ENCODE data around the gene ZDHHC8.

Gene ZDHHC8

GRCh38 chr22:20131597-20131858 lies at the start of gene ZDHHC8:
Gene ZDHHC8, plus strand, starts transcription at chr22:20131804. Its CDS starts 144 bp downstream, at chr22:20131948.
- ChIA-PET CTCF (no interaction called here), POLR2A (no interaction called here)
- no peak for TF ChIP-seq CTCF (IDR thresholded peaks at IDR 0.05; ENCODE audit: control extremely low read depth, extremely low read depth, low read depth, missing control alignments)
- peak; percentile 79 for DNase-seq (ENCODE audit: extremely low spot score)

- no peak for DNase-seq (ENCODE audit: extremely low spot score)
- ChIA-PET POLR2A (no interaction called here), CTCF (interaction anchor here (1.8 kb wide), 1 partner anchor 10 kb away, joined by 4 read pairs; no protein-coding TSS in a partner anchor)
Measured at GRCh38 chr22:20083157-20083890, 48.3 kb upstream of the ZDHHC8 start.

GRCh38 chr22:20083891-20084546 lies 47.6 kb upstream of the ZDHHC8 start:
- DNase-seq (ENCODE audit: extremely low spot score), result no peak
- CTCF ChIA-PET, result no interaction called here
- TF ChIP-seq CTCF (IDR thresholded peaks at IDR 0.05; ENCODE audit: control extremely low read depth, extremely low read depth, low read depth, missing control alignments), result no peak
- POLR2A ChIA-PET, result no interaction called here

More at GRCh38 chr22:20083157-20083890, 48.3 kb upstream of the ZDHHC8 start:
- no peak for TF ChIP-seq CTCF (IDR thresholded peaks at IDR 0.05; ENCODE audit: control extremely low read depth, extremely low read depth, low read depth, missing control alignments)

GRCh38 chr22:20084547-20085413 lies 46.8 kb upstream of the ZDHHC8 start:
- CTCF ChIA-PET, result interaction anchor here (1.7 kb wide), 1 partner anchor 10 kb away, joined by 6 read pairs; no protein-coding TSS in a partner anchor
- no peak for DNase-seq (ENCODE audit: extremely low spot score)
- POLR2A ChIA-PET, result no interaction called here
- peak; percentile 30 for TF ChIP-seq CTCF (IDR thresholded peaks at IDR 0.05; ENCODE audit: control extremely low read depth, extremely low read depth, low read depth, missing control alignments)

GRCh38 chr22:20085651-20086050 lies 46.0 kb upstream of the ZDHHC8 start:
- no peak for DNase-seq (ENCODE audit: extremely low spot score)
- CTCF ChIA-PET, result interaction anchor here (1.7 kb wide), 1 partner anchor 9 kb away, joined by 6 read pairs; no protein-coding TSS in a partner anchor
- POLR2A ChIA-PET, result no interaction called here
- TF ChIP-seq CTCF (IDR thresholded peaks at IDR 0.05; ENCODE audit: control extremely low read depth, extremely low read depth, low read depth, missing control alignments), result no peak

- no peak for DNase-seq (ENCODE audit: extremely low spot score)
- no peak for TF ChIP-seq CTCF (IDR thresholded peaks at IDR 0.05; ENCODE audit: control extremely low read depth, extremely low read depth, low read depth, missing control alignments)
- CTCF ChIA-PET, result interaction anchor here (1.7 kb wide), 1 partner anchor 8 kb away, joined by 6 read pairs; no protein-coding TSS in a partner anchor
- POLR2A ChIA-PET, result no interaction called here
Measured at GRCh38 chr22:20086101-20086599, 45.5 kb upstream of the ZDHHC8 start.
